Activated CD8-positive, alpha-beta memory T cell treated with anti-CD3 and anti-CD28 coated beads for 36 hours (primary cell): ENCODE measurements around the gene ZIC2. TPM values are rescaled to one million over a fixed set of nuclear protein-coding genes. Genes with fewer than 3 reads are reported as not detected.
"Not testable (repeated sequence)": the region's sequence is repeated elsewhere in the genome, so short reads cannot be mapped to it uniquely, and the experiment has no call there.

Experiments
- CTCF ChIA-PET: fragments of 350-600 bp; sonication (Branson Sonifier 250); formaldehyde crosslinking; loops from one replicate; lab custom pipeline; 2021; ENCODE audit warnings: antibody characterized with exemption; lab: Charles Lee
- POLR2A ChIA-PET: fragments of 350-600 bp; sonication (Branson Sonifier 250); formaldehyde crosslinking; loops from one replicate; lab custom pipeline; 2021; ENCODE audit warnings: antibody characterized with exemption; lab: Charles Lee
- total RNA-seq, 2 experiments: library from RNA; stranded (reverse); gene quantifications; one replicate each; pipeline ENCODE4 v1.2.3, GENCODE V29; 2021

The ZIC2 gene
- total RNA-seq = not detected

DNA sequence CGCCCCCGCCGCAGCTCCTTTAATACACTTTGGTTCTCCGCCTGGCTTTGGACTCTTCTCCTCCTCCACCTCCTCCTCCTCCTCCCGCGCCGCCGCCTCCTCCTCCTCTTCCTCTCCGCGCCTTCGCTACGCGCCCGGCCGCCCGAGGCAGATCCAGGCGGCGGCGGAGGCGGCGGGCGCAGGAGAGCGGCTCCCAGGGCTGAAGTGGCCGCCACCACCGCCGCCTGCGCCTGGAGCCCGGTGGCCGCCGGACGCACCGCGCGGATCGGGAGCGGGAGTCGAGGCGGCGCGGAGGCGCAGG lies at the start of gene ZIC2:
Gene ZIC2, plus strand, starts transcription at position 50 of the 301 bp plus-strand sequence. CDS start 281 bp downstream, outside the sequence.
- POLR2A ChIA-PET = no interaction called here
- CTCF ChIA-PET = interaction anchor here (0.6 kb wide), 1 partner anchor 196 kb away, joined by 4 read pairs; no protein-coding TSS in a partner anchor

DNA sequence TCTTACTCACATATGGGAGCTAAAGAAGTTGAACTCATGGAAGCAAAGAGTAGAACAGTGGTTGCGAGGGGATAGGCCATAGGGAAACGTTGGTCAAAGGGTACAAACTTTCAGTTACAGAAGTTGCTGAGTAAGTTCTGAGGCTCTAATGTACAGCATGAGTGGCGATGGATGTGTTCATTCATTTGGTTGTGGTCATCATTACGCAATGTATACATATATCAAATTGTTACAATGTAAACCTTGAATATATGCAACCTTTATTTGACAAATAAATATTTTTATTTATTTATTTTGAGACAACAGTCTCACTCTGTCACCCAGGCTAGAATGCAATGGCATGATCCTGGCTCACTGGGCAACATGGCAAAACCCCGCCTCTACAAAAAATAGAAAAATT lies 48.7 kb upstream of the ZIC2 start:
- CTCF ChIA-PET = no interaction called here

GRCh38 chr13:99935772-99936171 lies 45.8 kb upstream of the ZIC2 start:
- POLR2A ChIA-PET = no interaction called here
- CTCF ChIA-PET = interaction anchor here (1.0 kb wide), 2 partner anchors 20 kb away, joined by 3 to 4 read pairs; no protein-coding TSS in a partner anchor

More for the DNA sequence above, 48.7 kb upstream of the ZIC2 start:
- POLR2A ChIA-PET = no interaction called here

DNA sequence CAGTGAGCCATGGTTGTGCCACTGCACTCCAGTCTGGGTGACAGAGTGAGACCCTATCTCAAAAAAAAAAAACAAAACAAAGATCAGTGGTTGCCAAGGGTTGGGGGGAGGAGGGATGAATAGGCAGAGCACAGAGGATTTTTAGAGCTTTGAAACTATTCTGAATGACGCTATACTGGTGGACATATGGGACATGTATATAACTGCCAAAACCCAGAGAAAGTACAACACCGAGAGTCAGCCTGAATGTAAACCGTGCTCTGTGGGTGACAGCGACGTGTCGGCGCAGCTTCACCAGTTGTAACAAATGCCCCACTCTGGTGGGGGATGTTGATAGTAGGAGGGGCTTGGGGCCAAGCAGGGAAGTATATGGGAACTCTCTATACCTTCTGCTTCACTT lies 42.9 kb upstream of the ZIC2 start:
- ChIA-PET CTCF (no interaction called here), POLR2A (no interaction called here)

GRCh38 chr13:99941086-99941485 lies 40.5 kb upstream of the ZIC2 start:
- ChIA-PET CTCF (no interaction called here), POLR2A (no interaction called here)

GRCh38 chr13:99941911-99942310 lies 39.7 kb upstream of the ZIC2 start:
- ChIA-PET POLR2A (no interaction called here), CTCF (interaction anchor here (0.7 kb wide), 1 partner anchor 45 kb away, joined by 3 read pairs; no protein-coding TSS in a partner anchor)

GRCh38 chr13:99944102-99944501 lies 37.5 kb upstream of the ZIC2 start:
- POLR2A ChIA-PET = no interaction called here
- CTCF ChIA-PET = no interaction called here

GRCh38 chr13:99944606-99945005 lies 37.0 kb upstream of the ZIC2 start:
- ChIA-PET POLR2A (no interaction called here), CTCF (no interaction called here)

DNA sequence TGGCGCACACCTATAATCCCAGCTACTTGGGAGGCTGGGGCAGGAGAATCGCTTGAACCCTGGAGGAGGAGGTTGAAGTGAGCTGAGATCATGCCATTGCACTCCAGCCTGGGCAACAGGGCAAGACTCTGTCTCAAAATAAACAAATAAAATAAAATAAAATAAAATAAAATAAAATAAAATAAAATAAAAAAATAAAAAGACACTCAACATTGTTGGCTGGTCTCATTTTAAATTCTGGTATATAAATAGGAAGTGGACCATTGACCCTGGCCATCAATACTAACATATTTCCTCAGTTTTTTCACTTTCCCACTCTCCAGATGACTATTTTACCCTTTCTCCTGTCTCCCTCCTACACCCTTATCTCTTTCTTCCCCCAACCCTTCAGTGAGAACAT lies 36.1 kb upstream of the ZIC2 start:
- POLR2A ChIA-PET, CTCF ChIA-PET: not testable (repeated sequence)

DNA sequence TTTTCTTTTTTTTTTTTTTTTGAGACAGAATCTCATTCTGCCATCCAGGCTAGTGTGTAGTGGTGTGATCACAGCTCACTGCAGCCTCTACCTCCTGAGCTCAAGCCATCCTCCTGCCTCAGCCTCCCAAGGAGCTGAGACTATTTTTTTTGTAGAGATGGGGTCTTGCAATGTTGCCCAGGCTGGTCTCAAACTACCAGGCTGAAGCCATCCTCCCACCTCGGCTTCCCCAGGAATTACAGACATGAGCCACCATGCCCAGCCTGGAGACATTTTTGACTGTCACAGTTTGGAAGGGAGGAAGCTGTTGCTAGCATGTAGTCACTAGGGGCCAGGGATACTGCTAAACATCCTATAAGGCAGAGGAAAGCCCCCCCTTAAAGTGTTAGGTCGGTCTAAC lies 33.9 kb upstream of the ZIC2 start:
- ChIA-PET POLR2A (no interaction called here), CTCF (no interaction called here)

- POLR2A ChIA-PET = no interaction called here
- CTCF ChIA-PET = no interaction called here
Measured at GRCh38 chr13:99948411-99948810, 33.2 kb upstream of the ZIC2 start.

- CTCF ChIA-PET = no interaction called here
- POLR2A ChIA-PET = no interaction called here
Measured at GRCh38 chr13:99948907-99949678, 32.5 kb upstream of the ZIC2 start.

GRCh38 chr13:99949679-99950413 lies 31.7 kb upstream of the ZIC2 start:
- CTCF ChIA-PET = no interaction called here
- POLR2A ChIA-PET = no interaction called here

DNA sequence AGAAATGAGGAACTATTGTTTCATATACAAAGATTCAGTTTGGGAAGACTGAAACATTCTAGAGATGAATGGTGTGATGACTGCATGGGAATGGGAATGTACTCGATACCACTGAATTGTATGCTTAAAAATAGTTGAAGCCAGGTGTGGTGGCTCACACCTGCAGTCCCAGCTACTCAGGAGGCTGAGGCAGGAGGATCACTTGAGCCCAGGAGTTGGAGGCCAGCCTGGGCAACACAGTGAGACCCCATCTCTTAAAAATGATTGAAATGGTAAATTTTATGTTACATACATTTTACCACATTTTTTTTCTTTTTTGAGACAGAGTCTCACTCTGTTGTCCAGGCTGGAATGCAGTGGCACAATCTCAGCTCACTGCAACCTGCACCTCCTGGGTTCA lies 29.9 kb upstream of the ZIC2 start:
- CTCF ChIA-PET, POLR2A ChIA-PET: not testable (repeated sequence)

GRCh38 chr13:99953138-99953755 lies 28.3 kb upstream of the ZIC2 start:
- CTCF ChIA-PET = interaction anchor here (1.3 kb wide), 1 partner anchor 282 kb away, joined by 4 read pairs; no protein-coding TSS in a partner anchor

DNA sequence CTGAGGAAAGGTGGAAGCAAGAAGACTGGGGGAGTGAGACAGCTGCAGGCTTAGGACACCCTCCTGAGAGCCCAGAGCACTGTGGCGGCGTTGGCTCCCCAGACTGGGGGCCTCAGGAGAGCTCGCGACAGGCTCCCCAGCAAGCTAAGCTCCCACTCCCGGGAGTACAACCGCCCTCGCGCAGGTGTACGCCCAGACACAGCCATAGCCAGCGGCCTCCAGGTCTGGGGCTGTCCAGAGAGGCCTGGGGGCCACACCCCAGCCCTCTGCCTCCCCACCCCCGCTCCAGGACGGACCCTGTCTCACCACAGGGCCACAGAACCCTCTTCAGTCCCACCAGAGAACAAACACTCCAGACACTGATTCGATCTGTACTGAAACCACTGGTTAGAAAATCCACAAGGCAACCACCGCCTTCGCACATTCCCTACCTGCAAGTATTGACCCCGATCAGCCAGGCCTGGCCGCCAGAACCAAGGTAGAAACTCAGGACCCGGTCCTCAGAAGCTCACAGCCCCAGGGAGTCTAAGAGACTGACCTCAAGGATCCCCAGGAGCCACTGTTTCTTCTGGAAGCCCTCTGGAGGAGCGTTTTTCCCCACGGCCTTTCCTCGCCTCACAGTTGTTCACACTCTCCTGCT lies 26.4 kb upstream of the ZIC2 start:
- ChIA-PET POLR2A (no interaction called here), CTCF (interaction anchor here (1.4 kb wide), 1 partner anchor 20 kb away, joined by 3 read pairs; no protein-coding TSS in a partner anchor)

More at GRCh38 chr13:99953138-99953755, 28.3 kb upstream of the ZIC2 start:
- POLR2A ChIA-PET = no interaction called here

DNA sequence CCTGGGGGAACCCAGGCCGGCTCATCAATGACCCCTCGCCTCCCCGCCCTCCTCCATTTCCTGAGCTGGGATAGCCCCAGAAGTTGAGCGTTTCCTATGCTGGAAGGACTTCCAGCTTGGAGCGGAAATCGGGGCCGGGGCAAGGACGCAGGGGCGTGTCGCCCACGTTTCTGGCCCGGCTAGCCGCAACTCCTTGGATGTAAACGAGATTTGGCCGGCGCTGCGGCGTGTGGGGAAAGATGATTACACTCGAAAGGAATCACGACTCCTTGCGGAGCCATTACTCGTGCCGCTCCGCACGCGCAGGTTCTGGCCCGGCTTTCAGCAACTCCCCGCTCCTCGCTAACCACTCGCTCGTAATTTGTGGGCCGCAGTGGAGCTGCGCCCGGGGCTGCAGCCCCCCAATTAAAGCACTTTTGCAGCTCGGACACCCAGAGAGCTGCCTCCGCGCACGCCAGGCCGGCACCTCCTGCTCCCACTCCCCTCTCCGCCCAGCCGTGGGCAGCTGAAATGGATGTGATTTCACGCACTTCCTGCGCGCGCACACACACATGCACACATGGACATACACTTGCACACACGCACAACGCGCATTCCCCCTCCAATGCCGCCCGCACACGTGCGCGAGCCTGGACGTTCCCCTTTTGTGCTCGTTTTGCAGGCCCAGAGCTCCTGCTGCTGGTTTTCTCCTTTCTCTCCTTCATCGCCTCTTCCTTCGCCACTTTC lies 25.7 kb upstream of the ZIC2 start:
- ChIA-PET POLR2A (no interaction called here), CTCF (interaction anchor here (1.4 kb wide), 1 partner anchor 20 kb away, joined by 3 read pairs; no protein-coding TSS in a partner anchor)

GRCh38 chr13:99956473-99957349 lies 24.9 kb upstream of the ZIC2 start:
- ChIA-PET CTCF (interaction anchor here (1.4 kb wide), 1 partner anchor 21 kb away, joined by 3 read pairs; no protein-coding TSS in a partner anchor), POLR2A (no interaction called here)
